Fibroblast of villous mesenchyme (primary cell): Measurements from ENCODE around the gene HAGH. TPM values are rescaled to one million over a fixed set of nuclear protein-coding genes. Genes with fewer than 3 reads are reported as not detected.

Source experiments
- DNase-seq: peaks from one replicate; pipeline ENCODE4 v3.0.0-alpha.2; 2010; ENCODE audit warnings: low read depth
- H3K4me3 ChIP-seq: 2 replicates; pipeline ENCODE4 v1.5.1; 2011; ENCODE audit warnings: low read depth, mild to moderate bottlenecking, low read length
- total RNA-seq: library from RNA; depleted of rRNA; stranded (reverse); fragments of >200 nt; gene quantifications from 2 replicates; pipeline ENCODE4 v1.2.3, GENCODE V29; 2012
- TF ChIP-seq, protein P1 (sequence below): IDR thresholded peaks from 2 replicates; pipeline ENCODE4 v1.5.1; 2012; ENCODE audit warnings: low read depth, mild to moderate bottlenecking, low read length; ENCODE audit not compliant: insufficient read depth

HAGH gene
- total RNA-seq, 1 donor = 24.6 TPM

DNA sequence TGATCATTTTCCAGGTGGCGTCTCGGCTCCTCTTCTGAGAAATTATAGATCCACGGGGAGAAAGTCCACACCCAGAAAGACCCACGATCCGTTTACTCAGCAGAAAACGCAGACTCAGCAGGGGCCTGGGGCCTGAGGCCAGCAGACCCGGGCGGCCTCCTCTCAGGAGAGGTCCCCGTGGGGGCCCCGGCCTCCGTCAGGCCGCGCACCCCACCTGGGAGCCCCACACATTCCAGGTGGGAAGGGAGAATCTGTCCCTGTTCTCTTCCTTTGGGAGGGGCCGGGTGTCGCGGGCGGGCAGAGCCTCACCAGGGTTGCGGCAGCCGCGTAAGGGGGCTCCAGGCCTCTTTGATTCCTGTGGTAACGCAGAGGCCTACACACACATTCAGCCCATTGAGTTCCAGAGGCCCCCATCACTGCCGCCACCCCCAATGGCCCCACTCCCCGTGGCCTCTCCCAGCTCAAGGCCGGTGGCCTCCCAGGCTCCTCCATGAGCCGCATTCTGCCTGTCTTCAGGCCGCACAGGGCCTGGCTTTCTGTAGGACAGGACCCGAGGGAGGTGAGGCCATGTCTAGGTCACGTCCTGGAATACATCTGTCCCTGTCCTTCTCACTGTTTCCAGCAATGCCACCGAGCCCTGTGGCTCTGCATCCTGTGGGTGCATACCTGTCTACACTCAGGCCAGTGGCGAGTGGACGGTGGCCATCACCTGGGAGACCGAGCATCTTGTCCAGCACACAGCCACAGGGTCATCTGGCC, 31.5 kb downstream of the HAGH start:
- TF ChIP-seq, protein P1, sequence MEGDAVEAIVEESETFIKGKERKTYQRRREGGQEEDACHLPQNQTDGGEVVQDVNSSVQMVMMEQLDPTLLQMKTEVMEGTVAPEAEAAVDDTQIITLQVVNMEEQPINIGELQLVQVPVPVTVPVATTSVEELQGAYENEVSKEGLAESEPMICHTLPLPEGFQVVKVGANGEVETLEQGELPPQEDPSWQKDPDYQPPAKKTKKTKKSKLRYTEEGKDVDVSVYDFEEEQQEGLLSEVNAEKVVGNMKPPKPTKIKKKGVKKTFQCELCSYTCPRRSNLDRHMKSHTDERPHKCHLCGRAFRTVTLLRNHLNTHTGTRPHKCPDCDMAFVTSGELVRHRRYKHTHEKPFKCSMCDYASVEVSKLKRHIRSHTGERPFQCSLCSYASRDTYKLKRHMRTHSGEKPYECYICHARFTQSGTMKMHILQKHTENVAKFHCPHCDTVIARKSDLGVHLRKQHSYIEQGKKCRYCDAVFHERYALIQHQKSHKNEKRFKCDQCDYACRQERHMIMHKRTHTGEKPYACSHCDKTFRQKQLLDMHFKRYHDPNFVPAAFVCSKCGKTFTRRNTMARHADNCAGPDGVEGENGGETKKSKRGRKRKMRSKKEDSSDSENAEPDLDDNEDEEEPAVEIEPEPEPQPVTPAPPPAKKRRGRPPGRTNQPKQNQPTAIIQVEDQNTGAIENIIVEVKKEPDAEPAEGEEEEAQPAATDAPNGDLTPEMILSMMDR = no peak
- no peak overlapping the region for H3K4me3 ChIP-seq
- DNase-seq = no peak

DNA sequence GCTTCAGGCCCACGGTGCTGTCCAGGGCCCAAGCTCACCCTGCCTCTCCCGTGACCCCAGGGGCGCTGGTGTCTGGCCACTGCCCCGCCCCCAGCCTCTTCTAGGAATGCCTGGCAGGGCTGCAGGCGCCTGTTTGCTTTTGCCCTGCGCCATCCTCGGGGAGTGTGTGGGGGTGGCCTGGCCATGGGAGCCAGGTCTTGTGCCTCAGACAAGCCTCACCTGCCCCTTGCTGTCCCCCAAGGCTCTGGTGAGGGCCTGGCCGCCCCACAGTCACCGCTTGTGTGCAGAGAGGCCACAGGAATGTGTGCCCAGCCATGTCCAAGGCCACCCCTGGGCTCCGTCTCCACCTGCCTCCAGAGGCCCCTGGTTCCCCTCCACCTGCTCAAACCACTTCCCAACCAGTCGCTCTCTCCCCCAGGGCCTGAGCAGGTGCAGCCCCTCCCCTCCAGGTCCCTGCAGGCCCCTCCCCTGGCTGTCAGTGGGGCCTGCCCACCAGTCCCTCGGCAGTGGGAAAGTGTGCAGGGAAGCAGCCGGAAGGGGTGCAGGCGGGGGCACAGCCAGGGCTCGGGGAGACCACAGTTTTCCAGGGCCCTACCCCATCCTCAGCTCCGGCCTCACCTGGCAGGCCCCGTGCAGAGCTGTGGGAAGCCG, 32.3 kb downstream of the HAGH start:
- H3K4me3 ChIP-seq = no peak overlapping the region
- DNase-seq = no peak
- TF ChIP-seq, protein P1 = no peak

DNA sequence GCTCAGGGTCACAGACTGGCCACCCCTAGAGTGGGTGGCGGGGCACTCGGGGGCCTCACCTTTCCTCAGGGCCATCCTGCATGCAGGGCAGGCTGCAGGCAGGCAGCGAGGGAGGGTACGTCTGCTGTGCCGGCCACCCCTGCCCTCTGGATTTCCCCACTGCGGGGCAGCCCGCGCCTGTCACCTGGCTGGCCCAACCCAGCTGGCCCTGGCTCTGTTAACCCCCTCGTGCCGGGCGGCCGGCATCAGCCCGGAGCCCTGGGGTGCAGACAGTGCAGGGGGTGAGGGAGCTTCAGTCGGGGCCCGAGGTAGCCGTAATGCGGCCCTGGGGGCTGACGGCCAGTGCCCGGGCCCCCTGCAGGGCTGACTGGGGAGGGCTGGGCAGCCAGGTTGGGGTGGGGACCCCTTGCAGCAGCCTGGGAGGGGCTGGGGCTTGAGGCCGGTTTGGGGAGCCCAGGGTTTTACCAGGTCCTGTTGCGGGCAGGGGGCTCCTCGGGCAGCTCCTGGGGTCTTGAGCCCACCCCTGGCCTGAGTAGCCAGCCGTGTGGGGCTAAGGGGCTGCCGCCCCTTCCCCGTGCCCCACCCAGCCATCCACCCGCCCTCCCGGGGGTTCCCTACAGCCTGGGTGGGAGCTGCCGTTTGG, 32.9 kb downstream of the HAGH start, which contains the start of gene IGFALS:
TSS of gene IGFALS (minus strand) at position 128 of the 643 bp plus-strand sequence. CDS start at position 75, 53 bp downstream.
- no peak for DNase-seq
- H3K4me3 ChIP-seq = no peak within 1 kb of the TSS
- TF ChIP-seq, protein P1 = no peak

DNA sequence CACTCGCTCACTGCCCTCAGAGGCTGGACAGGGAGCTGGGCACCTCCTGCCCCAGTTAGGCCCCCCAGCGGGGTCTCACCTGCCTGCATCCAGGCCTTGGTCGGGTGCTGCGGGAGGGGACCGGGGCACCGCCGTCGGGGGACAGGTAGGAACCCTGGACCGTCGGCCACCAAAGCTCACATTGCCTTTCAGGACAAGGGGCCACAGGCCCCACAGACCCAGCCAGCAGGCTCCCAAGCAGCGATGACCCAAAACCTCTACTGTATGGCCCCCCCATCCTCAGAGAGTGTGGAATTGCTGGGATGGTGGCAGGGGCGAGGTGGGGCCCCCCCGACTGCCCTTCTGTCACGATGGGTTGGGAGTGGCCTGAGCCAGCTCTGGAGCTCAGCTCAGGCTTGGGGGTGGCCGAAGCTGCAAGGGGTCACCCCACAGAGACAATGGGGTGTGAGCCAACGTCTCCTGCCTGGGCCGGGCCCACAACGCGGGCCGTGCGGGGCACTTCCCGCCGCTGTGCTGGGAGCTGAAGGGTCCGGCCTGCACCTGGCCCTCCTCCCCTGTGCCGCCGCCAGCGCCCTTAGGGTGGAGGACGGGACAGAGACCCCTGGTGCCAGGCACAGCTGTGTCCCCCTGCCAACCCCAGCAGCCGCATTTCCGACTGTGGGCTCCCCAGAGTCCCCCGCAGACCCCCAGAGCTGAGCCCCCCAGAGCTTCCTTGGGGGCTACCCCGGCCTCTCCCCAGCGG, 33.6 kb downstream of the HAGH start:
- TF ChIP-seq, protein P1 = no peak
- DNase-seq = no peak

GRCh38 chr16:1791943-1792812, 34.4 kb downstream of the HAGH start:
- TF ChIP-seq, protein P1 = no peak
- H3K4me3 ChIP-seq = no peak overlapping the region
- DNase-seq = no peak

More for the DNA sequence above, 33.6 kb downstream of the HAGH start:
- no peak overlapping the region for H3K4me3 ChIP-seq
